ENCODE data around the gene NEK6.

DNA sequence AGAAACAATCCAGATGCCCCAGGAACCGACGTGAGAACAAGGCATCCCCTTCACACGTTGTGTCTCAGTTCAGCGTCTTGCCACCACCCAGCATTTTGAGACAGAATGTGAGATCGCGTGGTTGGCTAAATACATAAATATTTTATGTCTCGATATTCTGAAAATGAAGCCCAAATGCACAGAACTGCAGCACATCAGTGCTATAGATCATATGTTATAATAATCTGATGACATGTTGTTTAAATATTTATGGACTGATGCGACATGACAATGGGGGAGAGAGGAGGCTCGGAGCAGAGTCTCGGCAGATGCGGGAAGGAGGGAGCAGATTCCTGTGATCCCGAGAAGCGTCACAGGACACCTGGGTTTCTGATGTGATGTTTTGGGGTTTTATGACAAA is 10.9 kb downstream of the NEK6 start:
- TF ChIP-seq, protein P1, sequence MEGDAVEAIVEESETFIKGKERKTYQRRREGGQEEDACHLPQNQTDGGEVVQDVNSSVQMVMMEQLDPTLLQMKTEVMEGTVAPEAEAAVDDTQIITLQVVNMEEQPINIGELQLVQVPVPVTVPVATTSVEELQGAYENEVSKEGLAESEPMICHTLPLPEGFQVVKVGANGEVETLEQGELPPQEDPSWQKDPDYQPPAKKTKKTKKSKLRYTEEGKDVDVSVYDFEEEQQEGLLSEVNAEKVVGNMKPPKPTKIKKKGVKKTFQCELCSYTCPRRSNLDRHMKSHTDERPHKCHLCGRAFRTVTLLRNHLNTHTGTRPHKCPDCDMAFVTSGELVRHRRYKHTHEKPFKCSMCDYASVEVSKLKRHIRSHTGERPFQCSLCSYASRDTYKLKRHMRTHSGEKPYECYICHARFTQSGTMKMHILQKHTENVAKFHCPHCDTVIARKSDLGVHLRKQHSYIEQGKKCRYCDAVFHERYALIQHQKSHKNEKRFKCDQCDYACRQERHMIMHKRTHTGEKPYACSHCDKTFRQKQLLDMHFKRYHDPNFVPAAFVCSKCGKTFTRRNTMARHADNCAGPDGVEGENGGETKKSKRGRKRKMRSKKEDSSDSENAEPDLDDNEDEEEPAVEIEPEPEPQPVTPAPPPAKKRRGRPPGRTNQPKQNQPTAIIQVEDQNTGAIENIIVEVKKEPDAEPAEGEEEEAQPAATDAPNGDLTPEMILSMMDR (IDR thresholded peaks at IDR 0.05): no peak
- TF ChIP-seq BHLHE40 (IDR thresholded peaks at IDR 0.05; ENCODE audit: low read depth, low read length) (no peak), ESRRA (IDR thresholded peaks at IDR 0.05; ENCODE audit: borderline replicate concordance, low read length) (no peak), RNF2 (IDR thresholded peaks at IDR 0.05; ENCODE audit: borderline replicate concordance, low read depth) (no peak), POLR2AphosphoS2 (conservative IDR thresholded peaks at IDR 0.05; ENCODE audit: low read length) (no peak), EP300 (IDR thresholded peaks at IDR 0.05) (no peak), CHD2 (IDR thresholded peaks at IDR 0.05; ENCODE audit: low read length, partially characterized antibody) (no peak), NR3C1 (IDR thresholded peaks at IDR 0.05) (no peak), JUN (IDR thresholded peaks at IDR 0.05) (no peak), TP53 (CRISPR knock-in tag; IDR thresholded peaks at IDR 0.05) (no peak), EHMT2 (IDR thresholded peaks at IDR 0.05; ENCODE audit: low read depth) (no peak)
